Vagina (tissue), 2 donors: ENCODE results near the gene SSNA1.

Experiments used
- POLR2A ChIP-seq, 2 donors: fragments of 450-650 bp; IDR thresholded peaks; one replicate each; pipeline ENCODE4 v1.6.1; 2017; ENCODE audit warnings: antibody characterized with exemption in 2 of 2, mild to moderate bottlenecking in 2 of 2, moderate library complexity in 2 of 2
- TF ChIP-seq, protein P1 (sequence below), 3 experiments: fragments of 450-650 bp in 2 of 3; fragments of 200-600 bp in 1 of 3; sonication (generic) in 1 of 3; IDR thresholded peaks; one replicate each; pipeline ENCODE4 v1.5.1; 2017 to 2019; ENCODE audit warnings: antibody characterized with exemption in 3 of 3, mild to moderate bottlenecking in 2 of 3, moderate library complexity in 2 of 3

DNA sequence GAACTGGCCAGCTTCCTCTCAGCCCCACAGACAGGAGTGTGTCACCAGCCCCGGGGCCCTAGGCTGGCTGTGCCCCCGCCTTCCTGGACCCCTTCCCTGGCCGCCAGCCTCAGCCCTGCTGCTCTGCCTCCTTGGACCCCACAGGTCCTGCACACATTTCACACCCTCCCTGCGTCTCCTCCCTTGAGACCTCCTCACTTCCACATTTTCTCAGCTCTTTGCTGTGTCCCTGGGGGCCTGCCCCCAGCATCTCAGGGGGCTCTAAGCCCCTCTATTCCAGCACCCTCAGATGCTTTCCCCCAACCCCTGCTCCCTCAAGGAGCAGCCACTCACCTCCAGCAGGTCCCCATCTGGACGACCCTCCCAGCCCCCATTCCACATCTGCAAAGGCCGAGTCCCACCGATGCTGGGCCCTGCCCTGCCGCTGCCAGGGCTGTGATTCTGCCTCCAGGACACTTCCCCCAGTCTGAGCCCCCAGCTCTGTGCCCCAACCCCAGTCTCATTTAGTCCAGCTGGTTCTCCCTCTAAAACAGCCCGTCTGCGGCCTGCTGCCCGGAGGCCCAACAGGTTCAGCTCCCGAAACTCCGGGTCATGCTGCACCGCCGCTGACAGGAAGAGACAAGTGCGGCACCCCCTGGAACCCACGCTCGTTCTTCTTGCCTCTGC lies 46.4 kb downstream of the SSNA1 start:
- no peak for TF ChIP-seq POLR2A (IDR thresholded peaks at IDR 0.05)
- TF ChIP-seq, protein P1, sequence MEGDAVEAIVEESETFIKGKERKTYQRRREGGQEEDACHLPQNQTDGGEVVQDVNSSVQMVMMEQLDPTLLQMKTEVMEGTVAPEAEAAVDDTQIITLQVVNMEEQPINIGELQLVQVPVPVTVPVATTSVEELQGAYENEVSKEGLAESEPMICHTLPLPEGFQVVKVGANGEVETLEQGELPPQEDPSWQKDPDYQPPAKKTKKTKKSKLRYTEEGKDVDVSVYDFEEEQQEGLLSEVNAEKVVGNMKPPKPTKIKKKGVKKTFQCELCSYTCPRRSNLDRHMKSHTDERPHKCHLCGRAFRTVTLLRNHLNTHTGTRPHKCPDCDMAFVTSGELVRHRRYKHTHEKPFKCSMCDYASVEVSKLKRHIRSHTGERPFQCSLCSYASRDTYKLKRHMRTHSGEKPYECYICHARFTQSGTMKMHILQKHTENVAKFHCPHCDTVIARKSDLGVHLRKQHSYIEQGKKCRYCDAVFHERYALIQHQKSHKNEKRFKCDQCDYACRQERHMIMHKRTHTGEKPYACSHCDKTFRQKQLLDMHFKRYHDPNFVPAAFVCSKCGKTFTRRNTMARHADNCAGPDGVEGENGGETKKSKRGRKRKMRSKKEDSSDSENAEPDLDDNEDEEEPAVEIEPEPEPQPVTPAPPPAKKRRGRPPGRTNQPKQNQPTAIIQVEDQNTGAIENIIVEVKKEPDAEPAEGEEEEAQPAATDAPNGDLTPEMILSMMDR (IDR thresholded peaks at IDR 0.05), result no peak
